ENCODE measurements around the gene NCL. TPM values are rescaled to one million over a fixed set of nuclear protein-coding genes. Genes with fewer than 3 reads are reported as not detected.

Gene NCL
- total and polyA plus RNA-seq, 8 donors = 280 to 988 (median 892) TPM

DNA sequence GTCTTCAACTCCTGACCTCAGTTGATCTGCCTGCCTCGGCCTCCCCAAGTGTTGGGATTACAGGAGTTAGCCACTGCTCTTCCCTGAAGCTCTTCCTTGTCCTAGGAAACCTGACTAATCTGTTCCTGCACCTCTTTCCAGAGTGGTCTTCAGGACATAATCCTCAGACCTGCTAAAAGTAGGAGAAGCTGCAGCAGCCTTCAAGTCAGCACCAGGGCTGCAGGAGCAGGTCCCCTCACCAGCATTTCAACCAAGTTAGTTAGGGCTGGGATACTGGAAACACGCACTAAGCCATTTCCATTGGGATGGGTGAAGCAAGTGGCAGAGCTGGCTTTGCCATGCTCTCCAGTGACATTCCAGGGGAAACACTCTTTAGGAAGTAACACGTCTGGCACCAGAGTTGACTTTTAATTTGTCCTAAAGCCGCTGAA is 9.9 kb downstream of the NCL start:
- H3K4me1 ChIP-seq = peaks cover 0 to 25% of the 10 kb centered on the region in 2 donors
- ATAC-seq (no peak), DNase-seq (no peak)
- H3K4me3 ChIP-seq = no peak overlapping the region
- H3K36me3 ChIP-seq = peaks cover 19 to 80% of the 10 kb centered on the region in 2 donors
- no peaks in the 10 kb centered on the region for H3K9me3 ChIP-seq
- no peak overlapping the region for H3K27ac ChIP-seq
- intact Hi-C loops (cut with DNase I) = no loop called here
- TF ChIP-seq, protein P1, sequence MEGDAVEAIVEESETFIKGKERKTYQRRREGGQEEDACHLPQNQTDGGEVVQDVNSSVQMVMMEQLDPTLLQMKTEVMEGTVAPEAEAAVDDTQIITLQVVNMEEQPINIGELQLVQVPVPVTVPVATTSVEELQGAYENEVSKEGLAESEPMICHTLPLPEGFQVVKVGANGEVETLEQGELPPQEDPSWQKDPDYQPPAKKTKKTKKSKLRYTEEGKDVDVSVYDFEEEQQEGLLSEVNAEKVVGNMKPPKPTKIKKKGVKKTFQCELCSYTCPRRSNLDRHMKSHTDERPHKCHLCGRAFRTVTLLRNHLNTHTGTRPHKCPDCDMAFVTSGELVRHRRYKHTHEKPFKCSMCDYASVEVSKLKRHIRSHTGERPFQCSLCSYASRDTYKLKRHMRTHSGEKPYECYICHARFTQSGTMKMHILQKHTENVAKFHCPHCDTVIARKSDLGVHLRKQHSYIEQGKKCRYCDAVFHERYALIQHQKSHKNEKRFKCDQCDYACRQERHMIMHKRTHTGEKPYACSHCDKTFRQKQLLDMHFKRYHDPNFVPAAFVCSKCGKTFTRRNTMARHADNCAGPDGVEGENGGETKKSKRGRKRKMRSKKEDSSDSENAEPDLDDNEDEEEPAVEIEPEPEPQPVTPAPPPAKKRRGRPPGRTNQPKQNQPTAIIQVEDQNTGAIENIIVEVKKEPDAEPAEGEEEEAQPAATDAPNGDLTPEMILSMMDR (IDR thresholded peaks at IDR 0.05) = no peak
- no peaks in the 10 kb centered on the region for H3K27me3 ChIP-seq

DNA sequence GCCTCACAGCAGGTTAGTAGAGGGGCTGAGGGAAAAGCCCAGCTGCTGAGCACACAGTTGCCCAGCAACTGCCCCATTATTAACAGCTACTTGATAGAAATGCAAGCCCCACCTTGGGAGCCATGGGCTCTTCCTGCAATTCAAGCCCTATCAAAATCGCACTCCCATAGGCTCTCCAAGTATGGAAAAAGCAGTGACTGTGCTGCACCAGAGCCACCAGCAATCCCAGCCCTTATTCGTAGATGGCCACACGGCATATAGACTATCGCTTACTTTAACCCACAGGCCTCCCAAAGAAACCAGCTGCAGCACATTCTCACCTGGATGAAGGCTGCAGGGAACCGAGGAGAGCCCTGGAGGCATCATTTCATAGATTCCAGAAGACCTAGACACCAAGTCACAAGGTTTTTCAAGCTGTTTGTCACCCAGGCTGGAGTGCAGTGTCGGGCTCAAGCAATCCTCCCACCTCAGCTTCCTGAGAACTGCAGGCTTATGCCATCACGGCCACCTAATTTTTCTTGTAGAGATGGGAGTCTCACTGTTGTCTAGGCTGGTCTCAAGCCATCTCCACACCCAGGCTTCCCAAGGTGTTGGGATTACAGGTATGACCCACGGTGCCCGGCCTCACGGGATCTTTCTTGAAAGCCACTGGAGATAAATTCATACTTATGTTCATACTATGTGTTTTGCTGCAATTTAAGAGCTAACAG is 11.3 kb downstream of the NCL start:
- TF ChIP-seq, protein P1 (IDR thresholded peaks at IDR 0.05) = no peak
- H3K4me3 ChIP-seq = no peak overlapping the region
- intact Hi-C loops (cut with DNase I) = no loop called here
- H3K9me3 ChIP-seq = no peaks in the 10 kb centered on the region
- DNase-seq (no peak), ATAC-seq (no peak)
- H3K27ac ChIP-seq = no peak overlapping the region
- H3K36me3 ChIP-seq = peaks cover 12 to 66% of the 10 kb centered on the region in 2 donors
- no peaks in the 10 kb centered on the region for H3K27me3 ChIP-seq
- peaks cover 0 to 12% of the 10 kb centered on the region in 2 donors for H3K4me1 ChIP-seq

DNA sequence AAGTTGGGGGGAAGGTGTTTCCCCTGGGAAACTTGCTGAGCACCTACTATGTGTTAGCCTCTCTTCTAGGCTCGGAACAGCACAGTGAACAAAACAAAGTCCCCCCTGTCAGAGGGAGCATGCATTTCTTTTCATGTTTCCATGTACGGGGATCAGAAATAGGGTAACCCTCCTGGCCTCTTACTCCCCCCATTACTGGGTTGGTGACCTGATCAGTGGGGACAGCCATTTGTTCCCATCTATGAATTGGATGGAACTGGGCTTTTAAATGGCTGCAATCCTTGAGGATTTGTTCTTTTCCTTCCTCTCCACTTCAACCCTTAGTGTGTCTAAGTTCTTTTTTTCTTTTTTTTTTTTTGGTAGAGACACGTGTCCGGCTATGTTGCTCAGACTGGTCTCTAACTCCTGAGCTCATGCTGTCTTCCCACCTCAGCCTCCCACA is 13.7 kb downstream of the NCL start:
- ATAC-seq = no peak
- Histone ChIP-seq H3K9me3 (no peaks in the 10 kb centered on the region), H3K4me1 (no peaks in the 10 kb centered on the region), H3K27ac (no peak overlapping the region), H3K27me3 (no peaks in the 10 kb centered on the region), H3K36me3 (peaks cover 4 to 42% of the 10 kb centered on the region in 2 donors), H3K4me3 (no peak overlapping the region)
- intact Hi-C loops (cut with DNase I) = no loop called here
- TF ChIP-seq, protein P1 (IDR thresholded peaks at IDR 0.05) = no peak
- no peak for DNase-seq

DNA sequence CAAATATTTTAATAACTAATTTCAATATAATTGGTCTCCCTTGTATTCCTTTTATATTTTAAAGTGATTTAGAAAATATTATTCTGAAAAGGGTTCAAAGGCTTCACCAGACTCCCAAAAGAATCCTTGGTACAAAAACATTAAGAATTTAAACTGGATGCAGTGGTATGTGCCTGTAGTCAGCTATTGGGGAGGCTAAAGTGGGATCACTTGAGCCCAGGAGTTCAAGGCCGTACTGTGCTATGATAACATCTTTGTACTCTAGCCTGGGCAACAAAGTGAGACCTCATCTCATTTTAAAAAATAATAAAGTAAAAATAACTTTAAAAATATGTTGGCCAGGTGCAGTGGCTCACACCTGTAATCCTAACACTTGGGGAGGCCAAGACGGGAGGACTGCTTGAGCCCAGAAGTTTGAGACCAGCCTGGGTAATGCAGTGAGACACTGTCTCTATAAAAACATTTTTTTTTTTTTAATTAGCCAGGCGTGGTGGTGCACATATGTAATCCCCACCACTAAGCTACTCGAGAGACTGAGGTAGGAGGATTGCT is 14.7 kb downstream of the NCL start:
- Histone ChIP-seq H3K4me3 (no peak overlapping the region), H3K36me3 (peaks cover 2 to 32% of the 10 kb centered on the region in 2 donors), H3K9me3 (no peaks in the 10 kb centered on the region), H3K27ac (no peak overlapping the region), H3K27me3 (no peaks in the 10 kb centered on the region), H3K4me1 (no peaks in the 10 kb centered on the region)
- TF ChIP-seq, protein P1 (IDR thresholded peaks at IDR 0.05) = no peak
- DNase-seq (no peak), ATAC-seq (no peak)
- intact Hi-C loops (cut with DNase I) = no loop called here

DNA sequence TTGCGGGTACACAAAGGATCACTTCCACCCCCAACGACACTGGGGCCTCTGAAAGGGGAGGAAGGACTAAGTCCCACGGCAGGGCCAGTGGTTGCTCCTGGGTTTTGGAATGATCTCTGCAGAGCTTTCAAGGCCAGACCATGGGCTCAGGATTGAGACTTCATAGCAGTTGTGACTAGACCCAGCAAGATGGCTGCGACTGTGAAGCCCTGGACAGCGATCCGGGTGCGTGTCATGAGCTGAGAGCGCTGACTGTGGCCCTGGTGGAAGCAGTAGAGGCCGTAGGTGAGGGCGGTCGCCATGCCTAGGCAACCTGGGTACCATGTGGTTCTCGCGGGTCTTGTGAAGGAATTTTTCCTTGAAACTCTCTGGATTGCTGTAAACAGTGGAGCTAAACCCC is 27.3 kb downstream of the NCL start:
- H3K27me3 ChIP-seq = no peaks in the 10 kb centered on the region
- H3K36me3 ChIP-seq = no peaks in the 10 kb centered on the region
- no peak for ATAC-seq
- intact Hi-C loops (cut with DNase I) = no loop called here
- H3K27ac ChIP-seq = no peak overlapping the region
- DNase-seq = no peak
- TF ChIP-seq, protein P1 (IDR thresholded peaks at IDR 0.05) = no peak
- peaks cover 0 to under 1% of the 10 kb centered on the region in 2 donors for H3K9me3 ChIP-seq
- no peaks in the 10 kb centered on the region for H3K4me1 ChIP-seq
- H3K4me3 ChIP-seq = no peak overlapping the region

Measured in left lung (tissue), 10 donors.